ENCODE results near the gene UQCC3. TPM values are rescaled to one million over a fixed set of nuclear protein-coding genes. Genes with fewer than 3 reads are reported as not detected.
"Not testable (repeated sequence)": the region's sequence is repeated elsewhere in the genome, so short reads cannot be mapped to it uniquely, and the experiment has no call there.

The UQCC3 gene, protein sequence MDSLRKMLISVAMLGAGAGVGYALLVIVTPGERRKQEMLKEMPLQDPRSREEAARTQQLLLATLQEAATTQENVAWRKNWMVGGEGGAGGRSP
- 8.1 TPM for total RNA-seq
- long read RNA-seq, transcript UQCC3-201 (2 exons, 1,947 nt), result major isoform, 16 of 20 reads
- long read RNA-seq, partial matches to known transcripts, result 0 of 20 reads
- long read RNA-seq, other reads (novel, unspliced or antisense), result 4 of 20 reads

DNA sequence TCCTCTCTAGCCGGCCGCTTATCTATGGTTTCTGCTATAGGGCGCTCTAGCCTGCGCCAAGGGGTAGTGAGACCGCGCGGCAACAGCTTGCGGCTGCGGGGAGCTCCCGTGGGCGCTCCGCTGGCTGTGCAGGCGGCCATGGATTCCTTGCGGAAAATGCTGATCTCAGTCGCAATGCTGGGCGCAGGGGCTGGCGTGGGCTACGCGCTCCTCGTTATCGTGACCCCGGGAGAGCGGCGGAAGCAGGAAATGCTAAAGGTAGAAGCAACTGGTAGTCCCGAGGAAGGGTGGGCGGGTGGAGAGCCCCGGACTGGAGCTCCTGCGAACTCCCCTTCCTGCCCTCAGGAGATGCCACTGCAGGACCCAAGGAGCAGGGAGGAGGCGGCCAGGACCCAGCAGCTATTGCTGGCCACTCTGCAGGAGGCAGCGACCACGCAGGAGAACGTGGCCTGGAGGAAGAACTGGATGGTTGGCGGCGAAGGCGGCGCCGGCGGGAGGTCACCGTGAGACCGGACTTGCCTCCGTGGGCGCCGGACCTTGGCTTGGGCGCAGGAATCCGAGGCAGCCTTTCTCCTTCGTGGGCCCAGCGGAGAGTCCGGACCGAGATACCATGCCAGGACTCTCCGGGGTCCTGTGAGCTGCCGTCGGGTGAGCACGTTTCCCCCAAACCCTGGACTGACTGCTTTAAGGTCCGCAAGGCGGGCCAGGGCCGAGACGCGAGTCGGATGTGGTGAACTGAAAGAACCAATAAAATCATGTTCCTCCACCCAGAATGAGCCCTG lies at the start of gene UQCC3, which contains the start of gene LBHD1:
Gene UQCC3 (plus strand): TSS at position 66 of the 782 bp plus-strand sequence. CDS start 73 bp downstream, at position 139.
Gene LBHD1 (minus strand): TSS at position 660 of the 782 bp plus-strand sequence. CDS start 2,236 bp downstream, outside the sequence.
- ATAC-seq (peak; percentile 87), DNase-seq (ENCODE audit: missing footprints) (peak; percentile 88)
- intact Hi-C loops (cut with DNase I), result no loop called here

DNA sequence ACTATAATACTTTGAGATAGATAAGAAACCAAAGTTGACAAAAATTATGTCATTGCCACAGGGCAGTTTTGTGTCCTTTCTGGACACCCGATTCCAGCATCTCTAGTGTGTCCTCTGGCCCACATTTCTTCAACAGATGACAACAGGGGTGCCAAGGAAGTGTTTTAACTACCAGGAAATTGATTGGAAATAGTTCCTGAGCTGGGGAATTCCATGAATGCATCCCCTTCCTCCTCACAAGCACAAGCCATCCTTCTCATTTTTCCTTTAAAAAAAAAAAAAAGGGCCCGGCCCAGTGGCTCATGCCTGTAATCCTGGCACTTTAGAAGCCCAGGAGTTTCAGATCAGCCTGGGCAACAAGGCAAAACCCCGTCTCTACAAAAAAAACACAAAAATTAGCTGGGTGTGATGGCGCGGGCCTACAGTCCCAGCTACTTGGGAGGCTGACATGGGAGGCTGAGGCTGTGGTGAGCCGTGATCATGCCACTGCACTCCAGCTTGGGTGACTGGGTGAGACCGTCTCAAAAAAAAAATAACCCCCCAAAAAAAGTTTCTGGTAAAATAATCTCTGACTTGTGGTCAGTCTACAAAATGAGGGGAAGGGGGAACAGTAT lies 48.9 kb upstream of the UQCC3 start:
- intact Hi-C loops (cut with DNase I), result loop anchor here (2.0 kb wide), 1 partner anchor 22 kb away; no protein-coding TSS in a partner anchor
- DNase-seq (ENCODE audit: missing footprints) (no peak), ATAC-seq (no peak)

DNA sequence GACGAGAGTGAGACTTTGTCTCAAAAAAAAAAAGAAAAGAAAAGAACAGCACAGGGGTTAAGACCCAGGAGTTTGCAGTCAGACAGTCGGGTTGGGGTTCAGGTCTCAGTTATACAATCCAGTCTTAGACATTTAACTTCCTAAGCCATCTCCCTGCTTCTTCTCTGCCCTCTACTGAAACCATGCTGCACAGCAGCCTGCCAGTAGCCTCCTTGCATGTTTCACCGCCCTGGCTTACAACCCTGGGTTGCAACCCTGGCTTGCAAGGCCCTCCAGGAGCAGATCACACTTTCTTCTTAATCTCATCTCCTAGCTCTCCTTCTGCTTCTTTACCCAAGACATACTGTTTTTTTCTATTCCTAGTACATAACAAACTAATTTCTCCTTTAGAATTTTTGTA lies 43.8 kb upstream of the UQCC3 start:
- intact Hi-C loops (cut with DNase I), result no loop called here
- DNase-seq (ENCODE audit: missing footprints) (no peak), ATAC-seq (no peak)

DNA sequence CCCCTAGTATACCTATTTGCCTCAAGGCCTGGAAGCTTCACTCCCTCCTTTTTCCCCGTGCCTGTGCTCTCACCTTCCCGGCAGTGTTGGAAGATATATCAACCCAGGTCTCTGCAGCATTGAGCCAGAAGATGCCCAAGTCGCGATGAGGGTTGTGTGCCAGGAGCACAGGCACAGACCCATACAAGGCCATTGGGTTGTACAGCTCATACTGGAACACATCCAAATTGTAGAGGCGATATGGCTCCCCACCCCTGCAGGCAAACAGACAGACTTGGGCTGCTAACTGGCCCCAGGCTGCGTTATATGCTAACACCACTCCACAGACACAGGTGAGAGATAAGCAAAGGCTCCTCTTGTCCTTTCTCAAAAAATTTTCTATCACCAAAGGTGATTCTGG lies 39.0 kb upstream of the UQCC3 start:
- DNase-seq (ENCODE audit: missing footprints) (no peak), ATAC-seq (no peak)
- intact Hi-C loops (cut with DNase I), result no loop called here

DNA sequence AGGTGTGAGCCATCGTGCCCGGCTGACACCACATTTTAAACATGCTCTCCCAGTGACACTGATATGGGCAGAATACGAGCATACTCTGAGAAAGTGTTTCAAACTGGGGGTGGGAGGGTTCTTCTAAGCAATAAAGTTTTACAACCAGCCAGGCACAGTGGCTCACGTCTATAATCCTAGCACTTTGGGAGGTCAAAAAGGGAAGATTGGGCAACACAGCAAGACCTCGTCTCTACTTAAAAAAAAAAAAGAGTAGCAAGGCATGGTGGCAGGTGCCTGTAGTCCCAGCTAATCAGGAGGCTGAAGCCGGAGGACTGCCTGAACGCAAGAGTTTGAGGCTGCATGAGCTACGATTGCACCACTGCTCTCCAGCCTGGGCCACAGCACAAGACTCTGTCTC lies 27.3 kb upstream of the UQCC3 start:
- no peak for DNase-seq (ENCODE audit: missing footprints)
- no peak for ATAC-seq
- intact Hi-C loops (cut with DNase I), result loop anchor here (2.0 kb wide), 1 partner anchor 21 kb away; no protein-coding TSS in a partner anchor

DNA sequence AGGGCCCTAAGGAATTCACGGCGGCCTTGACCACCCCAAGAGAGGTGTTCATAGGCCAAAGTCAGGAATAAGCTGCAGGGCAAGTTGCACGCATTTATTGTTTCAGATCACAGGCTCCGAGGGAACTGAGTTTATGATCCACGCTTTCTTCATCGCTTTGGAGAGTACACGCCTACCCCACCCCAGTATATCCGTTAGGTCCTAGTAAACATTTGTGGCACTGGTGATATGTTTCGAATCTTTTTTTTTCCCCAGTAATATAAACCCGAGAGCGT lies 25.9 kb upstream of the UQCC3 start:
- intact Hi-C loops (cut with DNase I), result loop anchor here (2.0 kb wide), 1 partner anchor 23 kb away; no protein-coding TSS in a partner anchor

DNA sequence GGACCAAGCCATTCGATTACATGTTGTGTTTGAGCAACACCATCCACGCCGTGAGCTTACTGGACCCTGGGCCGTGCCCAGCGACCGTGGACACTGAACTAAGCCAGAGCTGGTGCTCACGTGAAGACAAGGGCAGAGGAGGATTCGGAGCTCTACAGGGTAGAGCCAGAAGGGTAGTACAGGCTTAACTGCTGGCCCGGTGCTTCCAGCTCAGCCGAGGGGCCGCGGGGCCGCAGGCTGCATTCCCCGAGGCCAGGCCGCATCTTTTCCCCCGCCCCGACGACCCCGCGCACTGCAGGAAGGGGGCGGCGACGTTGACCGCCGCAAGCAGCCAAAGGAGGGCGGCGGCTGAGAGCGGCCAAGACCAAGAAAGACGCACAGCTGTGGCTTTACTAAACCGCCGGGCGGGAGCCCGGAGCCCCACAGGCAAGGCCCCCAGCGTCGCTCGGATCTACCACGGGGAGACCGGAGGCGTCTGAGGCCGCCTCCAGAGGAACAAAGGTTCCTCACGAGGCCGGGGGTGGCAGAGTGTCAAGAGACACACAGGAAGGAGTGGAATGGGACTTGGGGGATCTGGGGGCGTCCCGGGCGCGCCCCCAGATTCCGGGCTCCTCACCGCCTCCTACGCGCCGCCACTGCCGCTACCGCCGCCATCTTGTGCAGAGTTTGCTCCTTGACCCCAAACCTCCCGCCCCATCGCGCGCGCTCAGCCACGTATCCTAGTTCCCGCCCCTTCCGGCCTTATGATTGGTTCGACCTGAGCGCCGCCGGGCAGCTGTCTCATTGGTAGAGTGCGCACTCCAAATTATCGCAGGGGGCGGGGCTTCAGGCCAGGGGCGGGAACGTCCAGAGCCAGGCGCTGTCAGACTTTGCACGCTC lies 25.3 kb upstream of the UQCC3 start, which contains the start of gene GANAB:
Gene GANAB (minus strand): TSS at position 668 of the 879 bp plus-strand sequence. CDS start 14 bp downstream, at position 654.
- DNase-seq (ENCODE audit: missing footprints) (peak; percentile 100), ATAC-seq (peak; percentile 98)
- intact Hi-C loops (cut with DNase I), result loop anchor here (2.0 kb wide), 1 partner anchor 23 kb away; no protein-coding TSS in a partner anchor

More for the DNA sequence above, 25.9 kb upstream of the UQCC3 start:
- ATAC-seq (no peak), DNase-seq (ENCODE audit: missing footprints) (no peak)

DNA sequence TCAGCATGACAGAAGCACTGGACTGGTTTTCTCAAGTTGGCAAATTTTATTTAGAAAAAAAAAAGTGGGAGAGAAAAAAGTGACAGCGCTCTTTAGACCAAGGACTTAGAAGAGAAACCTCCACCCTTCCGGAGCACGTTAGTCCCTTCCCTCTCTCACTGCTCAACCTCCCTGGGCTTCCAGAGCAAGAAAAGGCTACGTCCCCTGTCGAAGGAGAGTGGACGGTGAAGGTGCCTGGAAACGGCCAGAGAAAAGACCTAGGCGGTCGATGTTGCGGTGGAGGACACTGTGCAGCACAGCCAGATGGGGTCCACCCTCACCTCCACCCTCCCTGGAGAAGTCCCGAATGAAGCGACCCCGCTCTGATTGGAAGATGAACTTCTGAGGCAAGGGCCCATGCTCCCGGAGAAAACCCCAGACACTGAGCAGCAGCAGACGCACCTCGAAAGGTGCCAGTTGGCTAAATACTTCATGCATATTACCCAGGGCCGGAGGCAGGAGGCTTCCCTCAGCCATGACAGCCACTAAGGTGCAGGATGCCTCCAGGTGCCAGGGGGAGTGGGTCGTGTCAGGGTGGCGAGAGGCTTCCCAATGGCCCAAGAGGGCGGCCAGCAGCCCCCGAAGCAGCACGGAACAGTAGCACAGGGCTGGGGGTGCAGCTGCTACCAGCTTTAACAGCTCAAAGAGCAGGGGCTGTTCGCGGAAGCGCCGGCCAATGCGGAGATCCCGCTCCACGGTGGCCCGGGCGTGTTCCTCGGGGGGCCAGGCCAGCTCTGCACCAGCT lies 24.5 kb upstream of the UQCC3 start:
- DNase-seq (ENCODE audit: missing footprints), result no peak
- no peak for ATAC-seq
- intact Hi-C loops (cut with DNase I), result no loop called here

DNA sequence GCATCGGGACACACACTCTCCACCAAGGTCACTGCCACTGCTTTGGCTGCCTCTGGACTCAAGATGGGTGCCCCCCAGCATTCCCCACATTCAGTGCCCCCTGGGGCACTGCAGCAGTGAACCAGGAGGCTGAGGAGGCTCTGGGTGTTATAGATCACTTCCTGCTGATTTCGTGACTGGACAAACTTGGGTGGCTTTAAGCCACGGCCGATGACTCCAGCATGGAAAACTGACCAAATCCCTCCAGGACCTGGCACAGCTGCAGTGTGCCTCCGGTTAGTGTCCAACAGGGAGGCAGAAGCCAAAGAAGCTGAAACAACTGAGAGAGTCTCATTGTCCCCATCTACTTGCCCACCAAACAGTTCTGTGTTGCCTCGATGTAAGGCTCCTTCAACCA lies 23.9 kb upstream of the UQCC3 start:
- no peak for DNase-seq (ENCODE audit: missing footprints)
- intact Hi-C loops (cut with DNase I), result no loop called here
- no peak for ATAC-seq

DNA sequence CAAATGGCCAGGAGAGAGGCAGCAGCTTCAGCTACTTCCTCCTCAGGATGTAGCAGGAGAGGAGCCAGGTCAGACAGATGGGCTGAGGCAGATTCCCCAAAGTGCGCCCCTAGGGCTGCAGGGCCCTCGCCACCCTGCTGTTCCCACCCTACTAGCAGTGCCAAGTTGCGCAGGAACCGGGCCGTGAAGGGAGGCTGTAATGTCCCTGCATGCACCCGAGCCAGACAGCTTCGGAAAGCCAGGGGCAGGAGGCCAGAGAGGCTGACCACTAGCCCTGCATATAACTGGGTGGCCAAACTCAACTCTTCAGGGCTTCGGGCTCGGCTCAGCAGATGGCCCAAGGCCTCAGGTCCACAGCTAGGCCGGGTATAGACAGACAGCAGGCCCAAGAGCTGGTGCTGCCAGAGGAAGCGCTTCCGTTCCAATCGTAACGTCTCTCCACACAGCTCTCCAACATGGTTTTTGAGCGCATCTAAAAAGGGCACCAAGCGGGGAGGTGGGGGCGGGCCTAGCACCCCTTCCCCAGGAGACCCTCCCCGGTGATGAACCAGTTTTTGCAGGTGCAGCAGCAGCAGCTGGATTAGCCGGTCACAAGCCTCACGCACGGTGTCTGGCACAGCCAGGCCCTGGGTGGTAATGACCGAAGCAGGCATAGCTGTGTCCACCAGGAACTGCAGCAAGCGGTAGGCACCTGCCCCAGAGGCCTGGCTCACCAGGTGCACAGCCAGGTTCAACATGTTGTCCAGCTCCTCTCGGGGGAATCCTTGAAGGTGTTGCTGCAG lies 23.1 kb upstream of the UQCC3 start:
- no peak for DNase-seq (ENCODE audit: missing footprints)
- intact Hi-C loops (cut with DNase I), result no loop called here
- ATAC-seq, result no peak

DNA sequence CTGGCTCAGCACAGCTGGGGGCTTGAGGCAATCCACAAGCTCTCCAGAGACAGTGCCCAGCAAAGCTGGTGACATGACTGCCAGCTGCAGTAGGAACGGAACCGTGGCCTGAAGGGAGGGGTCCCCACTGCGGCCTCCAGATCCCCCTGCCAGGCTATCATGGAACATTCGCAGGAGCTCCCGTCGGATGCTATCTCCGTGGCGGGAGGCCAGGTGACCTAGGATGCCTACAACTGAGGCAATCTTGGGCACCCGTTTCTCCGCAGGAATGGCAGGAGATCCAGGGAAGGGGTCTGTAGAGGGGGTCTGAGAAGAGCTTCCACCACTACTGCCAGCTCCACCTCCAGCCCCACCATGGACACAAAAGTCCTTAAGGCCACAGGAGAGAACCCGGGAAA lies 22.5 kb upstream of the UQCC3 start:
- intact Hi-C loops (cut with DNase I), result no loop called here
- DNase-seq (ENCODE audit: missing footprints), result no peak
- no peak for ATAC-seq

DNA sequence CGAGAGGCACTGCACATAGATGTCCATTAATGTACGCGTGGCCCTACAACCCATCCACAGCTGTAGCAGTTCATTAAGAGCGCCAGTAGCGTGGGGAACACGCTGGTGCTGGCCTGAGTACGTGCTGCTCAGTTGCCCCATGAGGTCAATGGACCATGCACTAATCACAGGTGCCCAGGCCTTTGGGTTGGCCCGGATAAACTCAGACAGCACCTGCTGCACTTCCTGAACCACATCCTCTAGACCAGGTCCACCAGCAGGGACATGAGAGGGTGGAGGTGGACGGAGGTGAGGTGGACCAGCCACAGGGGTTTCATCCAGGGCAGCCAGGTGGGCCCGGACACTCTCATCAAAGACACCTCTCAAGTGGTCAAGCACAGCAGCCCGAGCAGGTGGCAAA lies 22.0 kb upstream of the UQCC3 start:
- intact Hi-C loops (cut with DNase I), result no loop called here
- ATAC-seq, result no peak
- no peak for DNase-seq (ENCODE audit: missing footprints)

DNA sequence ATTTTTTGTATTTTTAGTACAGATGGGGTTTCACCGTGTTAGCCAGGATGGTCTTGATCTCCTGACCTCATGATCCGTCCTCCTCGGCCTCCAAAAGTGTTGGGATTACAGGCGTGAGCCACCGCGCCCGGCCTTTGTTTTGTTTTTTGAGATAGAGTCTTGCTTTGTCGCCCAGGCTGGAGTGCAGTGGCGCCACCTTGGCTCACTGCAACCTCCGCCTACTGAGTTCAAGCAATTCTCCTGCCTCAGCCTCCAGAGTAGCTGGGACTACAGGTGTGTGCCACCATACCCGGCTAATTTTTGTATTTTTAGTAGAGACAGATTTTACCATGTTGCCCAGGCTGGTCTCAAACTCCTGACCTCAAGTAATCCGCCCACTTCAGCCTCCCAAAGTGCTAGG lies 21.2 kb upstream of the UQCC3 start:
- ATAC-seq; DNase-seq (ENCODE audit: missing footprints); intact Hi-C loops (cut with DNase I): not testable (repeated sequence)

DNA sequence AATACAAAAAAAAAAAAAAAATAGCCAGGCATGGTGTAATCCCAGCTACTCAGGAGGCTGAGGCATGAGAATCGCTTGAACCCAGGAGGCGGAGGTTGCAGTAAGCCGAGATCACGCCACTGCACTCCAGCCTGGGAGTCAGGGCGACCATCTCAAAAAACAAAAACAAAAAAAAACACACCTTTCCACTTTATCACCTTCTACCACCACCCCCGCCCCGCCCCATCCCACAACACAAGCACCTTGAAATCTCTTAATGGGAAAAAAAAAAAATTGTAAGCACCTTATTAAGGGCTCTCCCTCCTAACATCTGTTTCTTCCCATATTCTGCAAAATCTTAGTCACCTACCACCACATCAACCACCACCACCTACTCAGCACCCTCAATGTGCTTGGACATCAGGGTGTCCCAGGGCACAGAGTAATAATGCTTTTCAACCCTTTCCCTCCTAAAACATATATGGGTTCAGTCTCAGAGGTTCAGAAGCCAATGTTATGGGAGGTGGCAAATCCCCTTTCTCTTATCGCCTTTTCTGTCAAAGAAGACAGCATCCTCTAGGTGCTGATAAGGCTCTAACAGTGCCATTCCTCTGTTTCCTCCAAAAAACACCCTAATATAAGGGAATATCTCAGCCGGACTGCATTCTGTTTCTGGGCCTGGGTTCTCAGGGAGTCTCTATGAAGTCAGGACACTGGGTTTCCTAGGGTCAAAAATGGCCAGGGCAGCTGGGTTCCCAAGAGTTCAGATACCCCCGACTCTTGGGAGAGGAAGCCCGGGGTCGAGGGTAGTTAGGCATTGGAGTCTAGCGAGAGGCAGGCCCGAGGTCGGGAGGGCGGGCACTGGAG lies 19.1 kb upstream of the UQCC3 start:
- intact Hi-C loops (cut with DNase I), result loop anchor here (1.0 kb wide), 1 partner anchor 13 kb away; the partner anchor contains the start of genes C11orf98 and CSKMT
- no peak for DNase-seq (ENCODE audit: missing footprints)
- ATAC-seq, result no peak

DNA sequence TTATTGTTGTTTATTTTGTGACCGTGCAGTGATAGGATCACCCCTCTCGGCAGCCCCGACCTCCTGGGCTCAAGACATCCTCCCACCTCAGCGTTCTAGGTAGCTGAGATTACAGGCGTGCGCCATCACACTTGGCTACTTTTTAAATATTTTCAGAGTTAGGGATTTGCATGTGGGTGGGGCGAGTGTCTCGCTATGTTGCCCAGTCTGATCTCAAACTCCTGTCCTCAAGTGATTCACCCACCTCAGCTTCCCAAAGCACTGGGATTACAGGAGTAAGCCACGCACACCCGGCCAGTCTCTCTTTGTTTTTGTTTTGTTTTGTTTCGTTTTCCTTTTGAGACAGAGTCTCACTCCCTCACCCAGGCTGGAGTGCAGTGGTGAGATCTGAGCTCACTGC lies 17.2 kb upstream of the UQCC3 start:
- DNase-seq (ENCODE audit: missing footprints) (no peak), ATAC-seq (no peak)
- intact Hi-C loops (cut with DNase I), result no loop called here

DNA sequence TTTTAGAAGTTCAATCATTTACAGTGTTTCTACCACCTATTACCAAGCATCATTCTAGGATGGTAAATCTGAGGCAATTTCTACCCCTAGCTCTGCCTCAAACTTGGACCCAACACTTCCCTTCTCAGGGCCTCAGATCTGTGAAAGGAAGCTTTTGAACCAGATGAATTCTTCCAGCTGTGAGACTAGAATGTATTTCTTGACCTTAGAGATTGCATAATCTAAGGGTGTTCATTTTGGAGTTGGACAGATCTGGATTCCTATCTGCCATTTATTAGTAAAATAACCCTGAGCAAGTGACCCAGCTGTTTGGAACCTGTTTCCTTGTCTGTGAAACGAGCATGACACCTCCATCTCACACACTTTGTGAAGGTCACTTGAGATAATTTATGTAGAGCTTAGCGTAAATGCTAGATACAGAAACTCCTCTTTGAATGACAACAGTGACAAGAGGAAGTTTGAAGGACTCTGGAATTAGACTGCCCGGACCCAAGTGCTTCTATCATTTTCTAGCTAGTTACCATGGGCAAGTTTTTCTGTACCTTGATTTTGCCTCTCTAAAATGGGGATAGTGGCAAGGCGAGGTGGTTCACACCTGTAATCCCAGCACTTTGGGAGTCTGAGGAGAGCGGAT lies 14.6 kb upstream of the UQCC3 start:
- intact Hi-C loops (cut with DNase I), result no loop called here
- ATAC-seq, result no peak
- DNase-seq (ENCODE audit: missing footprints), result no peak

Data from Right ventricle myocardium inferior (tissue), 1 donor.